ENCODE results near the gene ARFGEF2. TPM values are rescaled to one million over a fixed set of nuclear protein-coding genes. Genes with fewer than 3 reads are reported as not detected.
"Not testable (repeated sequence)": the region's sequence is repeated elsewhere in the genome, so short reads cannot be mapped to it uniquely, and the experiment has no call there.

The ARFGEF2 gene
- total and polyA plus RNA-seq, 2 donors from 2014 or later = 7.4 to 36.9 TPM

GRCh38 chr20:48886811-48887210 is 34.7 kb upstream of the ARFGEF2 start:
- Histone ChIP-seq H3K9ac (ENCODE audit: low read length in 3 of 3) (no peak overlapping the region), H3K27me3 (ENCODE audit: control insufficient read depth, insufficient read depth, low read length) (no peaks in the 10 kb centered on the region), H3K4me3 (ENCODE audit: low read length in 3 of 3) (no peak overlapping the region), H3K36me3 (ENCODE audit: control insufficient read depth in 2 of 3, insufficient read depth in 3 of 3, low read length in 3 of 3) (no peaks in the 10 kb centered on the region), H3K9me3 (ENCODE audit: control insufficient read depth in 2 of 3, insufficient read depth in 1 of 3, low read length in 3 of 3) (no peaks in the 10 kb centered on the region), H3K4me1 (ENCODE audit: control insufficient read depth in 2 of 3, insufficient read depth in 2 of 3, low read depth in 1 of 3, low read length in 3 of 3) (no peaks in the 10 kb centered on the region), H3K27ac (ENCODE audit: low read depth in 2 of 2, low read length in 2 of 2) (no peak overlapping the region)
- no peak for TF ChIP-seq CTCF (IDR thresholded peaks at IDR 0.05; ENCODE audit: borderline replicate concordance, extremely low read depth, insufficient read depth)
- intact Hi-C loops (cut with DNase I) = no loop called here
- no peak for FAIRE-seq
- no peak for DNase-seq

DNA sequence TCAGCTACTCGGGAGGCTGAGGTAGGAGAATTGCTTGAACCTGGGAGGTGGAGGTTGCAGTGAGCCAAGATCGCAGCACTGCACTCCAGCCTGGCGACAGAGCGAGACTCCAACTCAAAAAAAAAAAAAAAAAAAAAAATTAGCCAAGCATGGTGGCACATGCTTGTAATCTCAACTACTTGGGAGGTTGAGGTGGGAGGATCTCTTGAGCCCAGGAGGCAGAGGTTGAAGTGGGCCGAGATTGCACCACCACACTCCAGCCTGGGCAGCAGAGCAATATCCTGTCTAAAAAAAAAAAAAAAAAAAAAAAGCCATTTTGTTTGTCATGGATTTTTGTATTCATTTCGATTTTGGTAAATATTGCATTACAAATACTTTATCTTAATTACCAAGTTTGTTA is 33.0 kb upstream of the ARFGEF2 start:
- H3K27ac ChIP-seq (ENCODE audit: low read depth in 2 of 2, low read length in 2 of 2); H3K4me1 ChIP-seq (ENCODE audit: control insufficient read depth in 2 of 3, insufficient read depth in 2 of 3, low read depth in 1 of 3, low read length in 3 of 3); H3K9ac ChIP-seq (ENCODE audit: low read length in 3 of 3); H3K36me3 ChIP-seq (ENCODE audit: control insufficient read depth in 2 of 3, insufficient read depth in 3 of 3, low read length in 3 of 3); H3K4me3 ChIP-seq (ENCODE audit: low read length in 3 of 3); H3K9me3 ChIP-seq (ENCODE audit: control insufficient read depth in 2 of 3, insufficient read depth in 1 of 3, low read length in 3 of 3); intact Hi-C loops (cut with DNase I); H3K27me3 ChIP-seq (ENCODE audit: control insufficient read depth, insufficient read depth, low read length); DNase-seq; FAIRE-seq: not testable (repeated sequence)

- TF ChIP-seq CTCF (IDR thresholded peaks at IDR 0.05; ENCODE audit: borderline replicate concordance, extremely low read depth, insufficient read depth) = no peak
- Histone ChIP-seq H3K9me3 (ENCODE audit: control insufficient read depth in 2 of 3, insufficient read depth in 1 of 3, low read length in 3 of 3) (peaks cover 0 to 3% (median 0%) of the 10 kb centered on the region in 3 donors), H3K36me3 (ENCODE audit: control insufficient read depth in 2 of 3, insufficient read depth in 3 of 3, low read length in 3 of 3) (no peaks in the 10 kb centered on the region), H3K27me3 (ENCODE audit: control insufficient read depth, insufficient read depth, low read length) (no peaks in the 10 kb centered on the region), H3K4me3 (ENCODE audit: low read length in 3 of 3) (no peak overlapping the region), H3K27ac (ENCODE audit: low read depth in 2 of 2, low read length in 2 of 2) (no peak overlapping the region), H3K4me1 (ENCODE audit: control insufficient read depth in 2 of 3, insufficient read depth in 2 of 3, low read depth in 1 of 3, low read length in 3 of 3) (no peaks in the 10 kb centered on the region), H3K9ac (ENCODE audit: low read length in 3 of 3) (no peak overlapping the region)
- intact Hi-C loops (cut with DNase I) = no loop called here
- FAIRE-seq = no peak
- DNase-seq = no peak
Observed at GRCh38 chr20:48889140-48889790, 32.2 kb upstream of the ARFGEF2 start.

DNA sequence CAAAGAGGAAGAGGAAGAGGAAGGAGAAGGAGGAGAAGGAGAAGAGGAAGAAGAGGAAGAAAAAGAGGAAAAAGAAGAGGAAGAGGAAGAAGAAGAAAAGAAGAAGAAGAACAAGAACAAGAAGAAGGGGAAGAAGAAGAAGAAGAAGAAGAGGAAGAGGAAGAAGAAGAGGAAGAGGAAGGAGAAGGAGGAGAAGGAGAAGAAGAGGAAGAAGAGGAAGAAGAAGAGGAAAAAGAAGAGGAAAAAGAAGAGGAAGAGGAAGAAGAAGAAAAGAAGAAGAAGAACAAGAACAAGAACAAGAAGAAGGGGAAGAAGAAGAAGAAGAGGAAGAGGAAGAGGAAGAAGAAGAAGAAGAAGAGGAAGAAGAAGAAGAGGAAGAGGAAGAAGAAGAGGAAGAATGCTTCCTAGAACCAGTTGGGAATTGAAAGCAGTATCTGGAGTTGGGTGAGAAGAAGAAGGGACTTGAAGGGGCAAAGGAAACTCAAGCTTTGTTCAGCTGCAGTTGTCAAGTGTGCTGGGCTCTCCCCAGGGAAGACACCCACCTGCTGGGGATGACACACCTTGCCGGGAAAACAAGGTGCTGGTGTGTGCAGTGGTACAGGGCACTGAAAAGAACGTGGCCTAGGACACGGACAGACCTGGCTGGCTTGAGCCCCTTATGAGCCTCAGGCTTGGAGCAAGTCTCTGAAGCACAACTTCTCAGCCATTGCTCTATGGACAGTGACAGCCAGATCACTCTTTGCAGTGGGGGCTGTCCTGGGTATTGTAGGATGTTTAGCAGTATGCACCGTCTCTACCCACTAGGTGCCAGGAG is 30.1 kb upstream of the ARFGEF2 start:
- Histone ChIP-seq H3K27ac (ENCODE audit: low read depth in 2 of 2, low read length in 2 of 2) (no peak overlapping the region), H3K36me3 (ENCODE audit: control insufficient read depth in 2 of 3, insufficient read depth in 3 of 3, low read length in 3 of 3) (no peaks in the 10 kb centered on the region), H3K4me3 (ENCODE audit: low read length in 3 of 3) (no peak overlapping the region), H3K9me3 (ENCODE audit: control insufficient read depth in 2 of 3, insufficient read depth in 1 of 3, low read length in 3 of 3) (peaks cover 0 to 3% (median 0%) of the 10 kb centered on the region in 3 donors), H3K4me1 (ENCODE audit: control insufficient read depth in 2 of 3, insufficient read depth in 2 of 3, low read depth in 1 of 3, low read length in 3 of 3) (no peaks in the 10 kb centered on the region), H3K27me3 (ENCODE audit: control insufficient read depth, insufficient read depth, low read length) (no peaks in the 10 kb centered on the region), H3K9ac (ENCODE audit: low read length in 3 of 3) (no peak overlapping the region)
- FAIRE-seq = no peak
- no peak for TF ChIP-seq CTCF (IDR thresholded peaks at IDR 0.05; ENCODE audit: borderline replicate concordance, extremely low read depth, insufficient read depth)
- intact Hi-C loops (cut with DNase I) = no loop called here
- DNase-seq = no peak
